MM.1S (cell line): Measurements from ENCODE around the gene ATP2B2.

Source experiments
- DNase-seq: peaks from one replicate; pipeline ENCODE4 v3.0.0-alpha.2; 2015
- H2AFZ ChIP-seq: fragments of 300-600 bp; sonication (generic); 2 replicates; pipeline ENCODE4 v1.6.0; 2016; ENCODE audit warnings: antibody characterized with exemption, low read length
- H3F3A ChIP-seq: fragments of 300-600 bp; sonication (generic); 2 replicates; pipeline ENCODE4 v1.6.1; 2016; ENCODE audit warnings: mild to moderate bottlenecking, antibody characterized with exemption, low read length, moderate library complexity, mixed read lengths; ENCODE audit not compliant: insufficient read depth
- H3K27ac ChIP-seq: fragments of 300-600 bp; sonication (generic); 2 replicates; pipeline ENCODE4 v1.5.1; 2016; ENCODE audit warnings: mild to moderate bottlenecking, low read length
- H3K27me3 ChIP-seq: fragments of 300-600 bp; sonication (generic); replicated peaks from 2 replicates; pipeline ENCODE4 v1.6.0; 2016; ENCODE audit warnings: low read length; ENCODE audit not compliant: insufficient read depth
- H3K36me3 ChIP-seq: fragments of 300-600 bp; sonication (generic); replicated peaks from 2 replicates; pipeline ENCODE4 v1.6.1; 2016; ENCODE audit warnings: mild to moderate bottlenecking, low read length, mixed read lengths; ENCODE audit not compliant: insufficient read depth
- H3K4me1 ChIP-seq: fragments of 300-600 bp; sonication (generic); 2 replicates; pipeline ENCODE4 v1.6.1; 2016; ENCODE audit warnings: low read length, mixed read lengths
- H3K4me2 ChIP-seq: fragments of 300-600 bp; sonication (generic); 2 replicates; pipeline ENCODE4 v1.6.0; 2016; ENCODE audit warnings: low read depth, low read length
- H3K4me3 ChIP-seq: fragments of 300-600 bp; sonication (generic); 2 replicates; pipeline ENCODE4 v1.5.1; 2016; ENCODE audit warnings: low read length, mixed read lengths
- H3K79me2 ChIP-seq: fragments of 300-600 bp; sonication (generic); 2 replicates; pipeline ENCODE4 v1.6.1; 2016; ENCODE audit warnings: mixed run types, low read length, mixed read lengths
- H3K9ac ChIP-seq: fragments of 300-600 bp; sonication (generic); 2 replicates; pipeline ENCODE4 v1.6.1; 2016; ENCODE audit warnings: low read length, mixed read lengths
- H3K9me2 ChIP-seq: fragments of 300-600 bp; sonication (generic); replicated peaks from 2 replicates; pipeline ENCODE4 v1.6.1; 2016; ENCODE audit warnings: mild to moderate bottlenecking, low read length, mixed read lengths; ENCODE audit not compliant: insufficient read depth
- H3K9me3 ChIP-seq: fragments of 300-600 bp; sonication (generic); replicated peaks from 2 replicates; pipeline ENCODE4 v1.6.1; 2016; ENCODE audit warnings: mild to moderate bottlenecking, low read length, mixed read lengths; ENCODE audit not compliant: insufficient read depth
- H4K20me1 ChIP-seq: fragments of 300-600 bp; sonication (generic); 2 replicates; pipeline ENCODE4 v1.6.1; 2016; ENCODE audit warnings: mild to moderate bottlenecking, low read length, moderate library complexity, mixed read lengths; ENCODE audit not compliant: insufficient read depth
- EZH2 ChIP-seq: fragments of 300-600 bp; sonication (generic); optimal IDR thresholded peaks from 2 replicates; pipeline ENCODE3; 2017; ENCODE audit warnings: low read depth, mild to moderate bottlenecking, antibody characterized with exemption, low read length, mixed read lengths
- EZH2phosphoT487 ChIP-seq: fragments of 300-600 bp; sonication (generic); IDR thresholded peaks from 2 replicates; pipeline ENCODE4 v1.6.1; 2018; ENCODE audit warnings: antibody characterized with exemption, low read length
- TF ChIP-seq, protein P1 (sequence below): fragments of 300-600 bp; sonication (generic); IDR thresholded peaks from 2 replicates; pipeline ENCODE4 v1.5.1; 2016; ENCODE audit warnings: antibody characterized with exemption, low read length, mixed read lengths

Gene ATP2B2

DNA sequence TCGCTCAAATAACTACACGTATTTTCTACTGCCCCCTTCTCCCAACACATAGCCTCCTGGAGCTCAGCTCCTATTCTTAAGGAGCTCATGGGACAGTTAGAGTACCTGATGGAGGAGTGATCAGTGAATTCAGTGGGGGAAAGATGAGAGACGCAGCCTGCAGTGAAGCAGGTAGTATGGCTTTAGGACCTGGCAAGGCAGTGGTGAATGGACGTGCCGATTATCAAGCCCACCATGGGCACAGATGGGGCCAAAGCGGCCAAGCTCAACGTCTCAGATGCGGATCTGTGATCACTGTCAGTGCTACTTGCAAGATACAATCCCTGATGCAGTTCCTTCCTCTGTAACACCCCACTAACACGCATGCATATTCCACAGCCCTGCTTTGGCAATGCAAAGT, 45.8 kb upstream of the ATP2B2 start:
- H3K9me3 ChIP-seq, result no peaks in the 10 kb centered on the region
- no peaks in the 10 kb centered on the region for H3K4me1 ChIP-seq
- no peaks in the 10 kb centered on the region for H3K79me2 ChIP-seq
- no peaks in the 10 kb centered on the region for H3K36me3 ChIP-seq
- H3K27ac ChIP-seq, result no peak overlapping the region
- H3F3A ChIP-seq, result no peaks in the 10 kb centered on the region
- no peak overlapping the region for H3K4me3 ChIP-seq
- H3K9me2 ChIP-seq, result no peaks in the 10 kb centered on the region
- H2AFZ ChIP-seq, result no peak overlapping the region
- no peak for DNase-seq
- H3K27me3 ChIP-seq, result peaks cover 31% of the 10 kb centered on the region; the same call in 1 of the 2 replicates
- H4K20me1 ChIP-seq, result no peaks in the 10 kb centered on the region
- TF ChIP-seq EZH2 (no peak), EZH2phosphoT487 (no peak)
- TF ChIP-seq, protein P1, sequence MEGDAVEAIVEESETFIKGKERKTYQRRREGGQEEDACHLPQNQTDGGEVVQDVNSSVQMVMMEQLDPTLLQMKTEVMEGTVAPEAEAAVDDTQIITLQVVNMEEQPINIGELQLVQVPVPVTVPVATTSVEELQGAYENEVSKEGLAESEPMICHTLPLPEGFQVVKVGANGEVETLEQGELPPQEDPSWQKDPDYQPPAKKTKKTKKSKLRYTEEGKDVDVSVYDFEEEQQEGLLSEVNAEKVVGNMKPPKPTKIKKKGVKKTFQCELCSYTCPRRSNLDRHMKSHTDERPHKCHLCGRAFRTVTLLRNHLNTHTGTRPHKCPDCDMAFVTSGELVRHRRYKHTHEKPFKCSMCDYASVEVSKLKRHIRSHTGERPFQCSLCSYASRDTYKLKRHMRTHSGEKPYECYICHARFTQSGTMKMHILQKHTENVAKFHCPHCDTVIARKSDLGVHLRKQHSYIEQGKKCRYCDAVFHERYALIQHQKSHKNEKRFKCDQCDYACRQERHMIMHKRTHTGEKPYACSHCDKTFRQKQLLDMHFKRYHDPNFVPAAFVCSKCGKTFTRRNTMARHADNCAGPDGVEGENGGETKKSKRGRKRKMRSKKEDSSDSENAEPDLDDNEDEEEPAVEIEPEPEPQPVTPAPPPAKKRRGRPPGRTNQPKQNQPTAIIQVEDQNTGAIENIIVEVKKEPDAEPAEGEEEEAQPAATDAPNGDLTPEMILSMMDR, result no peak
- no peak overlapping the region for H3K9ac ChIP-seq
- H3K4me2 ChIP-seq, result no peak overlapping the region

DNA sequence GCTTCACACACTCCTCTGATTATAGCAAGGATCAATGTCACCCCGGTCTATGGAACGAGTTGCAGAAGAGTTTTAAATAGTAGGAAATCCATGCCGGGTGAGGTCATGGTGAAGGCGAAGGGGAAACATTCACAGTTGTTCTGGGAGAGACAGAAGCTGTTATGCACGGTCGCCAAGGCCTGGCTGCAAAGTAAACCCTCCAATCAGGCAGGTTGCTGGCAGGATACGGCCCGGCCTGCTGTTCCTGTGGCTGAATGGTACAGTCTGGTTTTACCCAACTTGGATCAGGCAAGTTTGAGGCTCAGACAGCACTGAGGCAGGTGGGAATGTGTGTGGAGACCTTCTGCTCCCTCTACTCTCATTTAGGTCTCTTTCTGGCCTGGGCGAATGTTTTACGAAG, 45.3 kb upstream of the ATP2B2 start:
- no peak overlapping the region for H2AFZ ChIP-seq
- no peaks in the 10 kb centered on the region for H3K4me1 ChIP-seq
- H3K79me2 ChIP-seq, result no peaks in the 10 kb centered on the region
- H3K36me3 ChIP-seq, result no peaks in the 10 kb centered on the region
- H3K27me3 ChIP-seq, result peaks cover 31% of the 10 kb centered on the region; the same call in 1 of the 2 replicates
- no peaks in the 10 kb centered on the region for H3F3A ChIP-seq
- H3K9me2 ChIP-seq, result no peaks in the 10 kb centered on the region
- DNase-seq, result no peak
- H3K27ac ChIP-seq, result no peak overlapping the region
- H4K20me1 ChIP-seq, result no peaks in the 10 kb centered on the region
- no peak overlapping the region for H3K4me2 ChIP-seq
- H3K9ac ChIP-seq, result no peak overlapping the region
- H3K4me3 ChIP-seq, result no peak overlapping the region
- H3K9me3 ChIP-seq, result no peaks in the 10 kb centered on the region
- no peak for TF ChIP-seq EZH2
- no peak for TF ChIP-seq EZH2phosphoT487
- TF ChIP-seq, protein P1, result no peak

DNA sequence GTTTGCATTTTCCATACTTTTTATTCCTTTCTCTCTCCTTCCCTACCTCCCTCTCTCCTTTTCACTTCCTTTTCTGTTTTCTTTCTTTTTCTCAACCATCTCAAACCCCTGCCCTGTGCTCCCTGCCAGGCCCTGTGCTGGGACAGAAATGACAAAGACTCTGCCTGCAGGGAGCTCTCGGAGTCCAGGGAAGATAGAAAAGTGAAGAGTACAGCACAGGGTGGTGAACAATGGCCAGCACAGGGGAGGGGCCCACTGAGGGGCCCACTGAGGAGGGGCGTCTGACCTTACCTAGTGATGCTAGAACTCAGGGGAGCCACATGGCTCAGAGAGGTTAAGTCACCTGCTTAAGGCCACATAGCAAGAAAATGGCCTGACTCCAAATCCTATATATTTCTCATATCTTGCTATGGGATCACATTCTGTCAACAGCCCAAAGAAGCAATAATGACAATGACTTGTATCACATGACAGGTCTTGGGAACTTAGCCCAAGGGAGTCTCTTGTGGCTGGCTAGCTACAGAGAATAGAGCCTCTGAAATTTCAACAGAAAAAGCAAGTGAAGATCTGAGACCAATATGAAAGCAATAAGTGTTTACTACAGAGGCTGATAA, 44.3 kb upstream of the ATP2B2 start:
- Histone ChIP-seq H3K9me3 (no peaks in the 10 kb centered on the region), H3K27ac (no peak overlapping the region), H3K79me2 (no peaks in the 10 kb centered on the region), H3K9me2 (no peaks in the 10 kb centered on the region), H3K4me2 (no peak overlapping the region), H3K4me1 (no peaks in the 10 kb centered on the region), H3K4me3 (no peak overlapping the region), H3F3A (no peaks in the 10 kb centered on the region), H3K36me3 (no peaks in the 10 kb centered on the region), H4K20me1 (no peaks in the 10 kb centered on the region), H3K9ac (no peak overlapping the region), H3K27me3 (peaks cover 31% of the 10 kb centered on the region; the same call in 1 of the 2 replicates), H2AFZ (no peak overlapping the region)
- no peak for DNase-seq
- TF ChIP-seq EZH2phosphoT487, result no peak
- TF ChIP-seq, protein P1, result no peak
